Measurements from ENCODE around the gene DNAJC15.

DNA sequence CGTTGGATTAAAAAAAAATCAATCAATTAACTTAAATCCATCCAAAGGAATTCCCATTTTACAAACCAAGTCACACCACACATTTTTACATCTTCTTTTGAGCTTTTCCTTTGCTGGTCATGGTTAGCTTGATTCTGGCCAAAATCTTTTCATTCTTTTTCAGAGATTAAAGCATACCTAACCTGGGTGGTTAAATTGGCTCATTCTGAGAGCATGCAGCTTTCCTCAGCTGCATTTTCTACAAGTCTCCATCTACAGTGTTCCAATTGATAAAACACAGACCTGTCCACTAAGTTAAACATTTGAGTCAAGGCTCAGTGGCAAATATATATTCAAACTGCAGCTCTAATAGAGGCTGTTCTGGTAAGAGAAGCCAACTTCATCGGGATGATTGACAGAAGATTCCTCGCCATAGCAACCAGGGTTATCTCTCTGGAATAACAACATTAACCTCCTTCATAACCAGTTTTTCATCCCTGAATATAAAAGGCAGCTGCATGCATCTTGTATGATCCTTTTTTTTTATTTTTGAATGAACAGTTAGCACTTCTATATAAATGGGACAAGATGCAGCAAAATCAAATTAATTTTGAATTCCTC is 106.2 kb downstream of the DNAJC15 start:
- TF ChIP-seq EZH2 (IDR thresholded peaks at IDR 0.05; ENCODE audit: insufficient read depth, poor library complexity, severe bottlenecking) (no peak), EZH2phosphoT487 (IDR thresholded peaks at IDR 0.05; ENCODE audit: insufficient read depth, low read depth) (no peak)

Data from GM23248 (cell line).